NCI-H82 treated with DMSO at 0.1 percent for 48 hours (cell line): Measurements from ENCODE around the gene ZNF236.
"Not testable (repeated sequence)": the region's sequence is repeated elsewhere in the genome, so short reads cannot be mapped to it uniquely, and the experiment has no call there.

Experiments
- DNase-seq: peaks from one replicate; lab custom pipeline; 2025; ENCODE audit not compliant: unreplicated experiment; lab: John Stamatoyannopoulos, UW

ZNF236 gene

DNA sequence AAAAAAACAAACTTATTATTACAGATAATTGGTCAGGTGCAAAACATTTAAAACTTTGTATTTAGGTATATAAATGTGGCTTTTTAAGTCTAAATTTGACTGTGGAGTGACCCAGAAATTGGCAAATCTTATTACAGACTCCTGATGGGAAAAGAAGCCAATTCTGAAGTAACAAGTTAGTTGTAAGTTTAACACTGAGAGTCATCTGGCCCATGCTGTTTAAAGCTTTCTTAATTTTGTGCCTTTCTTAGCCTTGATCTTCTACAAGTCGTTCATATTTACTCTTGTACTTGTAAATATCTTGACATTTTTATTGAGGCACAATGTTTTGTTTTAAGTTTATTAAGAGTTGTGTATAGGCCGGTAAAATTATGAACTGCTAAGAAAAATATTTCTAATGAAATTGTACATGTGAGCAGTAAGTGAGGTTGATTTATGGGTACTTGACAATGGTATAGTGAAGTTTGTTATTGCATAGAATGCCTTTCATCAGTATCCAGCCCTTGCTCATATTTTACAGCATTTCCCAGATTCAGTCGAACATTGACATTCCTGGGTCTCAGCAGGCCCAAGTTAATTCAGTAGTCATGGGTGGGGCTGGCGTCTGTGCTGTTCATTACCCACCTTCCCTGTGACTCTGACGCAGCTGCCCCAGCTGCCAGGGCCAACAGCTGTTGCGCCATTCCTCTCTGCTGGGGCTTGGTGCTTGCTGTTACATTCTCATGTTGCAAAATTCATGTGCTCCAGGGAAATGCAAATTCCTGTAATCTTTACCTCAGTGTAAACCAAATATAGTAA, 121.4 kb downstream of the ZNF236 start:
- no peak for DNase-seq

DNA sequence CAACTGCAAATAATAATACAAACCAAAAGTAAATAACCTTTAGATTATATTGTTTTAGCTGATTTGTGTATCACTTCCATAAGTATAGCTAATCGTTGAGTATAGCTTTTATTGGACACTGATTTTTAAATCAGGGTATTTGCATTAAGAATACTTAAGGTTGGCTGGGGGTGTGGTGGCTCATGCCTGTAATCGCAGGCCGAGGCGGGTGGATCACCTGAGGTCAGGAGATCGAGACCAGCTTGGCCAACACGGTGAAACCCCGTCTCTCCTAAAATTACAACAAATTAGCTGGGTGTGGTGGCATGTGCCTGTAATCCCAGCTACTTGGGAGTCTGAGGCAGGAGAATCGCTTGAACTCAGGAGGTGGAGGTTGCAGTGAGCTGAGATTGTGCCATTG, 122.0 kb downstream of the ZNF236 start:
- not testable (repeated sequence) for DNase-seq

DNA sequence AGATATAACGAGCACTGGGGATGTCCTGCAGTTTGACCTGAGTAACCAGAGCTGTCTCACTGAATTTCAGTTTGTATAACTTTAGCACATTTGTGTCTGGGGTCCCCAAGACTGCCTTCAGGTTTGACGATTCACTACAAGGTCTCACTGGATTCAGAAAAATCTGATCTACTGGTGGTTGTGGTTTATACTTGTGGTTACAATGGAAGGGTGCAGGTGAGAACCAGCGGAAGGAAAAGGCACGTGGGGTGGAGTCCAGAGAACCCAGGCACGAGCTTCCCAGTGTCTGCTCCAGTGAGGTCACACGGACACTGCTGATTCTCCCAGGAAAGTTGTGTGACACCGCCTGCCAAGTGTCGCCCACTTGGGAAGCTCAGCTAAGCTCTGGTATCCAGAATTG, 126.0 kb downstream of the ZNF236 start:
- DNase-seq: no peak

DNA sequence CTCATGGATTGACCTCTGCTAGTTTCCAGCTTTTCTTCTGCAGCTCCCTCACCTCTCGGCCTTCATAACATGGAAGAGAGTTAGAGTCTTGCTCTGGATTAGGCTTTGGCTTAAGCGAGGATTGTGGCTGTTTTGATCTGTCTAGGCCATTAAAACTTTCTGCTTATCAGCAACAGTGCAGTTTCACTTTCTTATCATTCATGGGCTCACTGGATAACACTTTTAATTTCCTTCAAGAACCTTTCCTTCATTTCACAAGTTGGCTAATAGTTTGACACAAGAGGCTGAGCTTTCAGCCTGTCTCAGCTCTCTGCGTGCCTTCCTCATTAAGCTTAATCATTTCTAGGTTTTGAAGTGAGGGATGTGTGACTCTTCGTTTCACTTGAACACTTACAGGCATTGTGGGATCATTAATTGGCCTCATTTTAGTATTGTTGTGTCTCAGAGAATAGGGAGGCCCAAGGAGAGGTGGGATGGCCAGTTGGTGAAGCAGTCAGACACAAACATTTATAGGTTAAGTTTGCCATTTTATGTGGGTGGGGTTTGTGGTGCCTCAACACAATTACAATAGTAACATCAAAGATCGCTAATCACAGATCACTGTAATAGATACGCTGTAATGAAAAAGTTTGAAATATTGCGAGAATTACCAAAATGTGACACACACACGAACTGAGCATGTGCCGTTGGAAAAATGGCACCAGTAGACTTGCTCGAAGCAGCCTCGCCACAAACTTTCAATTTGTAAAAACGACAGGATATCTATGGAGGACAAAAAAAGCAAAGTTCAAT, 129.3 kb downstream of the ZNF236 start:
- DNase-seq: no peak

DNA sequence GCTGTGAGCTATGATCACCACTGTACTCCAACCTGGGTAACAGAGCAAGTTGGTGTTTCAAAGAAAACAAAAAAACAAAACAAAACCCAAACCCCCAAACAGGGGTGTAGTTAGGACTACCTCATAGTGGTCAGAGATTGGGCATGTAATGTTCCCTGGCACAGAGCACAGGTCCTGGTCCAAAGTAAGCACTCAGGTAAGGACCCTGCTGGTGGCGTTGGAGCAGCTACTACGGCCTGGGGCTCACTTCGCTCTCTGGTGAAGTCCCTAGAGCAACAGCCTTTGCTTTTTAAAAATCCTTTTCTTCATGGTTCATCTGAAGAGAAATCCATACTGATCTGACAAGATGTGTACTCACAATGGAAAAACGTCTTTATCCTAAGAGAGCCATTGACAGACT, 130.4 kb downstream of the ZNF236 start:
- no peak for DNase-seq

DNA sequence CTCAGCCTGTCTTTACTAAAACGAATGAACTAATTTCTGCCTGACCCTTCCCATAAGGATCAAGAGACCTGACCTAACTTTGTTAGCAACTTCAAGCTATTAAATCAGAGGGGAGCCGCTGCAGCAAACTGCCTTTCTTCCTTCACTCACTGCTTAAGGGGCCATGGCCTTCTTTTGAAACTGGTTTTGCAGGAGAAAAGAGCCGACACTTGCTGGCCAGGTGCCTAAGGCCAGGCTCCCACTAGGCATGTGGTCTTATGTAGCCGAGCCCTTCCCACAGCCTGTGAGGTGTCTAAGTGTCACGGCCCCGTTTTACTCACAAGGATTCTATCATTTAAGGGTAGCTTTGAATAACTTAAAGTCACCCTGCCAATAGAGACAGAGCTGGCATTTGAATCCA, 130.8 kb downstream of the ZNF236 start:
- no peak for DNase-seq

DNA sequence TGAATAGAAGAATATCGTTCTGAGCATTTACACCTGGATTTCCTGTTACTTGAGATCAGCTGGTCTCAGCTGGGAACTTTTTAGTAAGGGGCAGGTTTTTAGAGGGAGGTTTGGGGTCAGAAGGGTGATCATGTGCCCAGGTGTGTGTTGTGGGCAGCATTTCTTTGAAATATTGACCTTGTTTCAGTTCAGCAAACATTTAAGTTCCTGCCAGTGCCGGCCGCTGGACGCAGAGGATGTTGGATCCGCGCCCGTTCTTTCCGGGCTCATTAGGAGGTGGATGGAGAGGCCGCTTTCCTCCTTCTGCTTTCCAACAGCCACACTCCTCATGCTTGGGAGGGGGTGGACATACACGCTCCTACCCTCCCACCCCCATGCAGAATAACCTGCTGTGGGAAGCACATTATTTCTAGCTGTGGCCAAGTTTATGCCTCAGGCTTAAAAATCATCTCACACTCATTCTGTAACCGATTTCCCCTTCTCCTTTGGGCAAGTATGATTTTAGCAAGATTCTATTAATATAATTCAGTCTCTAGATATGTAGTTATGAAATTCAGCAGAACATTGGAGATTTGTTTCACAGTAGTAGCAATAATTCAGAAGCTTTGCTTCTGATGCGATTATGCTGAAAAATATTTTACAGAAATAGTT, 131.4 kb downstream of the ZNF236 start:
- no peak for DNase-seq

DNA sequence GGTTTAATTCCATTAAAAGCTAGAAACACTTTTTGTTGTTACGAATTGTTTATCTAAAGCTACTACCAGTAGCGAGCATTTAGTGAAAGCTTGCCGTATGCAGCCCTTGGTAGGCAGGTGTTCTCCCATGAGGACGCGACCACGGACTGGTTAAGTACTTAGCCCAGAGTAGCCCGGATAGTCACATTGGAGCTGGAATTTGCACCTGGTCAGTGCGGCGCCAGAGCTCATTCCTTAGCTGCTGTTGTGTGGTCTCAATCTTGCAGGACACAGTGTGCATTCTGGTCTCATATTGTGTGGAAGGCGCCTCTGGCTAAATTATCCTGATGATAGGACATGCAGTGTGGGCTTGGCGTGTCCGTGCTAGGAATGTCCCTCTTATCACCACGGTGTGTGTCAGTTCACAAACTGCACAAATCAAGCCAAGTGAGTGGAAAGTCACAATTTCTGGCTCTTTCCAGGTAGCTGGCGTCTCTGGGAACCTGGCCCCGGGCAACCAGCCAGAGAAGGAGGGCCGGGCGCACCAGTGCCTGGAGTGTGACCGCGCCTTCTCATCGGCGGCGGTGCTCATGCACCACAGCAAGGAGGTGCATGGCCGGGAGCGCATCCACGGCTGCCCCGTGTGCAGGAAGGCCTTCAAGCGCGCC, 133.3 kb downstream of the ZNF236 start:
- no peak for DNase-seq

DNA sequence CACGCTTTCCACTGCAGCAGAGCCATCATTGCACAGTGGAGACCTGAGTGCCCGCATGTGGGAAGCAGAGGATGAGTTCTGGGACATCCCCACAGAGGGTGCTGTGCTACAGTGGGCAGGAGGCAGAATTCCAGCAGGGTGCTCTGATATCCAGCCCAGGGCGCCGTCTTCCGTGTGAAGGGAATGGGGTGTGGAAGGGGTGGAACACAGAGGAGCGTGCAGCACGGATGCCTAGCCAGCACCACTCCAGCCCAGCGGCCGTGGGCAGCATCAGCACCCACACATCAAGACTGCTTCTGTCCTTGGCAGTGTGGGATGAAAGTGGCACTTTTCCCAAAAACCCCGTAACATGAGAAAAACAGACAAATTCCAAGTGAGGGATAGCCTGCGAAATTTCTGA, 134.3 kb downstream of the ZNF236 start:
- DNase-seq: no peak

DNA sequence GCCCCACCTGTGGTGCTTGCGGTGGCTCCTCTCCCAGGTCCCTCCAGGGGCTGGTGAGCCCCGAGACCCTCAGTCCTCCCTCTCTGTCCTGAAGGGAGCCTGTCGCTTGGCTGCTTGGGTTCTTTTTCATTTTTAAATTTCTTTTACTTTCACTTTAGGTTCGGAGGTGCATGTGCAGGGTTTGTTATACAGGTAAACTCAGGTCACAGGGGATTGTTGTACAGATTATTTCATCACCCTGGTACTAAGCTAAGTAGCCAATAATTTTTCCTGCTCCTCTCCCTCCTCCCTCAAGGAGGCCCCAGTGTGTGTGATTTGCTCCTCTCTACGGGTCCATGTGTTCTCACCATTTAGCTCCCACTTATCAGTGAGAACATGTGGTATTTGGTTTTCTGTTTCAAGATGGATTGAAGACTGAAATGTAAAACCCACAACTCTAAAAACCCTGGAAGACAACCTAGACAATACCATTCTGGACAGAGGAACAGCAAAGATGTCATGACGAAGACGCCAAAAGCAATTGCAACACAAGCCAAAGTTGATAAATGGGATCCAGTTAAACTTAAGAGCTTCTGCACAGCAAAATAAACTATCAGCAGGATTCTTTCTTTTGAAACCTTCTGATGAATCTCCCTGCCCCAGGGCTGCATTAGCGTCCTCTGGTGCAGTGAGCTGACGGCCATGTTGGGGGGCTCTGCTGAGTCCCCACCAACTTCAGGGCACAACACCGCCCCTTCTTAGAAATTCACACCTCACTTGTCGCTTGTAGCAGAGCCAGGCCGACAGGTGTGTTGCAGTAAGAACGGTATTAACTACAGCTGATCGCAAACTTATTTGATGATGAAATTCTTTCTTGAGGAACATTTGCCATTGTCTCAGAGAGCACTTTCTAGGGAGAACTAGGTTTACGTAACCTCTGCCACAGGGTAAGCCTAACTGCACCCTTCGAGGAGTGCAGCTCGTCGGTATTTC, 135.3 kb downstream of the ZNF236 start:
- no peak for DNase-seq

DNA sequence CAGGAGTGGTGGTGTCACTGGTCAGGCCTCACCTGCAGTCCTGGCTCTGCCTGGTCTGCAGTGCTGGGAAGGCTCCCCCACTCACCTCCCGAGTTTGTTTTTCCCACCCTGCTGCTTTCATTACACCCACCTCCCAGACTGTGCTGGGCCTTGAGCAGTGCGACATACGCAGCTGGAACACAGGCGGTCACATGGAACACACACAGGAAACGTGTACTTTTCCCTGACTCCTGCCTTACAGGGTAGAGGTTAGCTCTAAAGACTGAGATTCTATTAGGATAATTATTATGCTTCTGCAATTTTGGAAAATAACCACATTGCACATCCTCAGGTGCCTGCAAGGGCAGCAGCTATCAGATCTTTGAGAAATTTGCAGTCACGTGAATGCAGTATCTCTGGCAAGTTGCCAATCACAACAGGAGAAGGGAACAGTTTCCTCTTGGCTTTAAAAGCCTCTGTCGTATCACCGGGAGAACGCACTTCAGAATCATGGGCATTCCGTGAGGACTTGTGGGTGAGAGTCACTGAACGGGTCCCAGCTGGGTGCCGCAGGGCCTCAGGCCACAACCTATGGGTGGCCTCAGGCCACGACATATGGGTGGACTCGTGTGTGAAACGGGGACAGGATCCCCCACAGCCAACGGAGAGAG, 136.5 kb downstream of the ZNF236 start:
- DNase-seq: no peak

DNA sequence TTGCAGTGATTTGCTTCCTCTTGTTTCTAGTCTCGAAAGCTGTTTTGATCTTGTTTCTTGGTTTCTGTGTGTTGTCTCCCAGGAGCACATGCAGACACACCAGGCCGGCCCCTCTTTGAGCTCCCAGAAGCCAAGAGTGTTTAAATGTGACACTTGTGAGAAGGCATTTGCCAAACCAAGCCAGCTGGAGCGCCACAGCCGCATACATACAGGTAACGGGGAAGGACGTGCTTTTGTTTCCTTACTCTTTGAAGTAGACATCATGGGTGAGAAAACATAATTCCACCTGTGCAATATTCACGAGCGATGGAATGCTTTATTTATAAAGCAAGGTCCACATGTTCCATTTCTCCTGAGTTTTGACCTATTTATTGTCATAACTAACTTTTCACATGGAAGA, 137.2 kb downstream of the ZNF236 start:
- DNase-seq: no peak

DNA sequence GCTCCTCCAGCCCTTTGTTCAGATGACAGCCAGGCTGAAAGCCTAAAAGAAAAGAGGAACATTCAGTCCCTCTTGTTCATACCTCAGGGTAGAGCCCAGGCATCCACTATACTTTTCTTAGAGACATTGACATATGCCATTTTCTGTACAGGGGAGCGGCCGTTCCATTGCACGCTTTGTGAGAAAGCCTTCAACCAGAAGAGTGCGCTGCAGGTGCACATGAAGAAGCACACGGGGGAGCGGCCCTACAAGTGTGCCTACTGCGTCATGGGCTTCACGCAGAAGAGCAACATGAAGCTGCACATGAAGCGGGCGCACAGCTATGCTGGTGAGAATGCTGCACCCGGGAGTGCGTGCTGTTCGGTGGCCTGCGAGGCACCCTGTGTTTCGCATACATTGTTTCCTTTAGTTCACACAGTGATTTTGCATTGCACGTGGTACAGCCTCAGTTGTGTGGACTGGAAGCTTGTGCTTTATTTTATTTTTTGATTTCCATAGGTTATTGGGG, 138.2 kb downstream of the ZNF236 start:
- no peak for DNase-seq

DNA sequence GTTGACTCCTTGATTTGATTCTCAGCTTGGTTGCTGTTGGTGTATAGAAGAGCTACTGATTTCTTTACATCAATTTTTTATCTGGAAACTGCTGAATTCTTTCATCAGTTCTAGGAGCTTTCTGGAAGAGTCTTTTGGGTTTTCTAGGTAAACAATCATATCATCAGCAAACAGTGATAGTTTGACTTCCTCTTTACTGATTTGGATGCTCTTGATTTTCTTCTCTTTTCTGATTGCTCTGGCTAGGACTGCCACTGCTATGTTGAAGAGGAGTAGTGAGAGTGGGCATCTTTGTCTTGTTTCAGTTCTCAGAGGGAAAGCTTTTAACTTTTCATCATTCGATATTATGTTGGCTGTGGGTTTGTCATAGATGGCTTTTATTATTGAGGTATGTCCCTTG, 140.5 kb downstream of the ZNF236 start:
- DNase-seq: no peak

DNA sequence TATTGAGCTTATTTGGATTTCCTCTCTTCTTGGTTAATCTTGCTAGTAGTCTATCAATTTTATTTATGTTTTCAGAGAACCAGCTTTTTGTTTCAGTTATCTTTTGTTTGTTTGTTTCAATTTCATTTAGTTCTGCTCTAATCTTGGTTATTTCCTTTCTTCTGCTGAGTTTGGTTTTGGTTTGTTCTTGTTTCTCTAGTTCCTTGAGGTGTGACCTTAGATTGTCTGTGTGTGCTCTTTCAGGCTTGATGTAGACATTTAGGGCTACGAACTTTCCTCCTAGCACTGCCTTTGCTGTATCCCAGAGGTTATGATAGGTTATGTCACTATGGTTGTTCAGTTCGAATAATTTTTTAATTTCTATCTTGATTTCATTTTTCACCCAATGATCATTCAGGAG, 141.6 kb downstream of the ZNF236 start:
- no peak for DNase-seq

DNA sequence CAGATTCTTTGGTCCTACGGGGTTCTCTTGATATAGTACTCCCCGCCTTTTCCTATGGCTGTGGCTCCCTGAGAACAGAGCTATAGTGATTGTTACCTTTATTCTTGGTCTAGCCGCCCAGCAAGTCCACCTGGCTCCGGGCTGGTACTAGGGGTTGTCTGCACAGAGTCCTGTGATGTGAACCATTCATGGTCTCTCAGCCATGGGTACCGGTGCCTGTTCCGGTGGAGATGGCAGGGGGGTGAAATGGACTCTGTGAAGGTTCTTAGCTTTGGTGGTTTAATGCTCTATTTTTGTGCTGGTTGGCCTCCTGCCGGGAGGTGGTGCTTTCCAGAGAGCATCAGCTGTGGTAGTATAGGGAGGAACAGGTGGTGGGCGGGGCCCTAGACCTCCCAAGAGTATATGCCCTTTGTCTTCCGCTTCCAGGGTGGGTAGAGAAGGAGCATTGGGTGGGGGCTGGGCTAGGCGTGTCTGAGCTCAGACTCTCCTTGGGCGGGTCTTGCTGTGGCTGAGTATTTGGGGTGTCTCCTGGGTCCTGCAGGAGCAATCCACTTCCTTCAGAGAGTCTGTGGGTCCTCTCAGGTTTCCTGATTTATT, 143.3 kb downstream of the ZNF236 start:
- DNase-seq: not testable (repeated sequence)

DNA sequence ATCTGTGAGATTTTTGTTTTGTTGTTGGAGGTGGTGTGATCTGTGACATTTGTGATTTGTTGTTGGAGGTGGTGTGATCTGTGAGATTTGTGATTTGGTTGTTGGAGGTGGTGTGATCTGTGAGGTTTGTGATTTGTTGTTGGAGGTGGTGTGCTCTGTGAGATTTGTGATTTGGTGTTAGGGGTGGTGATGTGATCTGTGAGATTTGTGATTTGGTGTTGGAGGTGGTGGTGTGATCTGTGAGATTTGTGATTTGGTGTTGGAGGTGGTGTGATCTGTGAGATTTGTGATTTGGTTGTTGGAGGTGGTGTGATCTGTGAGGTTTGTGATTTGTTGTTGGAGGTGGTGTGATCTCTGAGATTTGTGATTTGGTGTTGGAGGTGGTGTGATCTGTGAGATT, 144.9 kb downstream of the ZNF236 start:
- DNase-seq: not testable (repeated sequence)

DNA sequence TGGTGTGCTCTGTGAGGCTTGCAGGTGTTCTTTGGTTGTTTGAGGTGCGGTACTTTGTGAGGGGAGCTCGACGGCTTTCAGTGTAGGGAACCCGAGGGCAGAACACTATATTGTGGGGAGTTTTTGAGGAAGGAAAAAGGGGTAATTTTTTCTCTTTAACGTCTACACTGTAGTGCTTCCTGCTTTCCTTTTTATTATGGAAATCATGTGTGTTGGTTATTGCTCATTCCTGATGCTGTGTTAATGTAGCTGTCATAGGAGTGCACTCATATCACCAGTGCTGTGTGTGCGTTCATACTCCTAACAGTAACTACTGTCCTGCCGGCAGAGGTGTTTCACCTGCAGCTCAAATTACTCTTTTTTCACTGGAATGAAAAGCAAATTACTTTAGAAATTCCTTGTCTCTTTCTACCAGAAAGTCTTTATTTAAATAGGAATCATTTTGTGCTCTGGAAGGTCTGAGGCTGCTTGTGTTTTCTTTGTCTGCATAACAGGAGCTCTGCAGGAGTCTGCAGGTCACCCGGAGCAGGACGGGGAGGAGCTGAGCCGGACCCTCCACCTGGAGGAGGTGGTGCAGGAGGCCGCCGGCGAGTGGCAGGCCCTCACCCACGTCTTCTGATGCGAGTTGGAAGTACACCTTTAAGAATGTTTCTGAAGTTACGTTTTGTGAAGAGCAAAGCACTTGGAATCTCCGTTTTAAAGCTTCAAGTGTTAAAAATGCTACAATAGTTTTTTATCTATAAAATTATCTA, 145.5 kb downstream of the ZNF236 start:
- no peak for DNase-seq
